AG04450 (cell line): ENCODE measurements around the gene OTUB2. TPM values are rescaled to one million over a fixed set of nuclear protein-coding genes. Genes with fewer than 3 reads are reported as not detected.

Experiments used
- CTCF ChIA-PET: fragments of 300-600, 350-600 bp; formaldehyde crosslinking; extraction: SDS; loops from one replicate; lab custom pipeline; 2022; ENCODE audit warnings: antibody characterized with exemption, inconsistent platforms; lab: Charles Lee
- POLR2A ChIA-PET: fragments of 350-600 bp; formaldehyde crosslinking; extraction: SDS; loops from one replicate; lab custom pipeline; 2021; ENCODE audit warnings: antibody characterized with exemption, inconsistent platforms; lab: Yijun Ruan, JAX
- DNase-seq: peaks from one replicate; pipeline ENCODE4 v3.0.0-alpha.2; 2011; ENCODE audit warnings: low read depth, low spot score
- H3K27ac ChIP-seq: one replicate; pipeline ENCODE4 v1.5.1; 2012; ENCODE audit warnings: low read depth, low read length, control low read depth
- H3K27me3 ChIP-seq: one replicate; pipeline ENCODE4 v1.6.0; 2012; ENCODE audit warnings: low read length; ENCODE audit not compliant: control insufficient read depth, insufficient read depth
- H3K4me3 ChIP-seq: 2 replicates; pipeline ENCODE4 v1.5.1; 2011; ENCODE audit warnings: mild to moderate bottlenecking, low read depth, low read length, control low read depth
- H3K9me3 ChIP-seq: 2 replicates; pipeline ENCODE4 v1.5.1; 2012; ENCODE audit warnings: low read length; ENCODE audit not compliant: control insufficient read depth, insufficient read depth
- CTCF ChIP-seq: IDR thresholded peaks from 2 replicates; pipeline ENCODE4 v1.5.1; 2011; ENCODE audit warnings: low read depth, low read length, control low read depth, inconsistent platforms
- polyA plus RNA-seq: library from polyadenylated mRNA; depleted of rRNA; stranded (reverse); fragments of >200 nt; gene quantifications from 2 replicates; pipeline ENCODE4 v1.2.3, GENCODE V29; 2011

Gene OTUB2
- polyA plus RNA-seq, 1 experiment: 2.3 TPM

GRCh38 chr14:94052662-94053061 lies 26.5 kb downstream of the OTUB2 start:
- Histone ChIP-seq H3K27ac (no peak overlapping the region), H3K27me3 (no peaks in the 10 kb centered on the region), H3K4me3 (no peak overlapping the region), H3K9me3 (no peaks in the 10 kb centered on the region)
- no peak for DNase-seq
- ChIA-PET CTCF (interaction anchor here (0.6 to 9.6 kb wide), 5 partner anchors 8 to 113 kb away, joined by 3 to 68 read pairs (median 26); no protein-coding TSS in a partner anchor), POLR2A (no interaction called here)
- TF ChIP-seq CTCF: no peak

GRCh38 chr14:94054401-94054800 lies 28.3 kb downstream of the OTUB2 start:
- H3K9me3 ChIP-seq: no peaks in the 10 kb centered on the region
- ChIA-PET POLR2A (no interaction called here), CTCF (interaction anchor here (2.6 to 5.8 kb wide), 2 partner anchors 82 to 115 kb away, joined by 13 to 68 read pairs; no protein-coding TSS in a partner anchor)
- H3K4me3 ChIP-seq: no peak overlapping the region
- no peak for TF ChIP-seq CTCF
- DNase-seq: no peak
- no peaks in the 10 kb centered on the region for H3K27me3 ChIP-seq
- H3K27ac ChIP-seq: no peak overlapping the region

- CTCF ChIA-PET: interaction anchor here (5.8 kb wide), 1 partner anchor 81 kb away, joined by 68 read pairs; no protein-coding TSS in a partner anchor
- no peak for TF ChIP-seq CTCF
- H3K4me3 ChIP-seq: no peak overlapping the region
- POLR2A ChIA-PET: no interaction called here
- H3K9me3 ChIP-seq: no peaks in the 10 kb centered on the region
- H3K27me3 ChIP-seq: no peaks in the 10 kb centered on the region
- H3K27ac ChIP-seq: no peak overlapping the region
- no peak for DNase-seq
These were observed 28.8 kb downstream of the OTUB2 start for GRCh38 chr14:94054936-94055335.

- Histone ChIP-seq H3K27me3 (no peaks in the 10 kb centered on the region), H3K4me3 (no peak overlapping the region), H3K27ac (no peak overlapping the region), H3K9me3 (no peaks in the 10 kb centered on the region)
- no peak for TF ChIP-seq CTCF
- ChIA-PET CTCF (interaction anchor here (0.7 to 4.1 kb wide), 4 partner anchors 20 to 80 kb away, joined by 3 to 18 read pairs (median 11); no protein-coding TSS in a partner anchor), POLR2A (no interaction called here)
- DNase-seq: no peak
These were observed 30.6 kb downstream of the OTUB2 start for GRCh38 chr14:94056579-94057308.

GRCh38 chr14:94058128-94058673 lies 32.1 kb downstream of the OTUB2 start:
- no peak overlapping the region for H3K4me3 ChIP-seq
- no peak for TF ChIP-seq CTCF
- no peak overlapping the region for H3K27ac ChIP-seq
- DNase-seq: no peak
- POLR2A ChIA-PET: no interaction called here
- no peaks in the 10 kb centered on the region for H3K27me3 ChIP-seq
- no peaks in the 10 kb centered on the region for H3K9me3 ChIP-seq
- CTCF ChIA-PET: interaction anchor here (1.1 to 4.1 kb wide), 4 partner anchors 22 to 118 kb away, joined by 4 to 18 read pairs (median 8); no protein-coding TSS in a partner anchor
